NCI-H1417 treated with DMSO at 0.1 percent for 48 hours (cell line): Measurements from ENCODE around the gene SBF1.
"Not testable (repeated sequence)": the region's sequence is repeated elsewhere in the genome, so short reads cannot be mapped to it uniquely, and the experiment has no call there.

Experiments used
- DNase-seq: peaks from one replicate; lab custom pipeline; 2025; lab: John Stamatoyannopoulos, UW

The SBF1 gene

GRCh38 chr22:50445880-50446707 lies 28.7 kb downstream of the SBF1 start:
- DNase-seq = no peak

- no peak for DNase-seq
These were observed 29.6 kb downstream of the SBF1 start for GRCh38 chr22:50445071-50445879.

DNA sequence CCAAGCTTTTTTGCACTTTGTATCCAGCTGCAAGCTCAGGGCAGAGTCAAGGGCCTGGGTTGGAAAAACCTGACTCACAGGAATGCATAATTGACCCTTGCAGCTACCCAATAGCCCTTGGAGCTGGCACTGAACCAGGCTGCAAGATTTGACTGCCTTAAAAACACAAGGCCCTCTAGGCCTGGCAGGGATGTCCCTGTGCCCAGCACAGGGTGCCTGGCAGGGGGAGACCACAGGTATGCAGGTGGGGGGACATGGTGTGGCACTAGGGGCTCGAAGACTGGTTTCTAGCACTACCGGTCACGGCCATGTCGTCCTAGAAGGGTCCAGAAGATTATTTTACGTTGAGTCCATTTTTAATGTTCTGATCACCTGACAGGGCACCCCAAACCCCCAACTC lies 30.2 kb downstream of the SBF1 start:
- no peak for DNase-seq

- no peak for DNase-seq
These were observed 30.8 kb downstream of the SBF1 start for GRCh38 chr22:50443801-50444625.

DNA sequence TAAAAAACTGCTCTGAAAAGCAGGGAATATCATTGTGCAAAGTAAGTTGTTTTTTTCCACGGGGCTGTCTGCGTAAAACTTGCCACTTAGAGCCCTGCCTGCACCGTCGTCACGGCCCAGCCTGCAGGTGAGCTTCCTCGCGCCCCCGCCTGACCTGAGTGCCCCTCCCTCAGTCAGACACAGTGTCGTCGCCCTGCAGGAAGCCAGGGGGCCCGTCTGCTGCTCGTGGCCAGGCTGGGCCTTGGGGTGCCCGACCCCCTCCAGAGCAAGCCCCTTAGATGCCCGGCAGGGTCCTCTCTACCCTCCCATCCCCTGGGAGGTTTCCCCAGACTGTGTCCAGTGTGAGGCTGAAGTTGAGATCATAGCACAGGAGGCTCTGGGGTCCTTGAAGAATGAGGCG lies 31.6 kb downstream of the SBF1 start:
- no peak for DNase-seq

GRCh38 chr22:50441428-50441993 lies 33.3 kb downstream of the SBF1 start:
- DNase-seq = no peak

DNA sequence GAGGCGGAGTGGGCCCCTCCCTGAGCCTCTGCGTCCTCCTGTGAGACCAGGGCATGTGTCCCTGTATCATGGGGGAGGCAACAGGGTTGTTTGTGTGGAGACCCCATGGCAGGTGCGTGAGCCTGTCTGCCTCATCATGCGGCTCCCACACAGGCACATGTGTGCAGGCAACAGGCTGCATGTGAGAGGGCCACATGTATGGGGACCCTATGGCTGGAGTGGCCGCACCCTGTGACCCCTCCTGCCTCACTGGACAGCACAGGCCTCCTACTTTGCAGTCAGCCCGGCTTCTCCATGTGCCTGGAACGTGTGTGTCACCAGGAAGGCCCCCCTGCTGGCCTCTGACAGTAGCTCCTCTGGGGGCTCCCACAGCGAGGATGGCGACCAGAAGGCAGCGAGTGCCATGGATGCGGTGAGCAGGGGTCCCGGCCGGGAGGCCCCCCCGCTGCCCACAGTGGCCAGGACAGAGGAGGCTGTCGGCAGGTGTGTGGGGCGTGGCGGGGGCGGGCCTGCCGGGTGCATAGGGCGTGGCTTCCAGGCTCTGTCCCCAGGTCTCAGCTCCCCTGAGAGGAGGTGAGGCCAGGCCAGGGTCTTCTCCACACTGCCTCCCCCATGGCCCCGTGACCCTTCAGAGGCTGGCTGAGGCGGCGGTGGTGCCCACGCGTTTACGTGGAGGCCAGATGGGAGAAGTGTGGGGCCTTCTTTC lies 34.1 kb downstream of the SBF1 start:
- DNase-seq = no peak

- DNase-seq = no peak
These were observed 34.9 kb downstream of the SBF1 start for GRCh38 chr22:50439871-50440331.

- no peak for DNase-seq
These were observed 35.4 kb downstream of the SBF1 start for GRCh38 chr22:50439314-50439870.

DNA sequence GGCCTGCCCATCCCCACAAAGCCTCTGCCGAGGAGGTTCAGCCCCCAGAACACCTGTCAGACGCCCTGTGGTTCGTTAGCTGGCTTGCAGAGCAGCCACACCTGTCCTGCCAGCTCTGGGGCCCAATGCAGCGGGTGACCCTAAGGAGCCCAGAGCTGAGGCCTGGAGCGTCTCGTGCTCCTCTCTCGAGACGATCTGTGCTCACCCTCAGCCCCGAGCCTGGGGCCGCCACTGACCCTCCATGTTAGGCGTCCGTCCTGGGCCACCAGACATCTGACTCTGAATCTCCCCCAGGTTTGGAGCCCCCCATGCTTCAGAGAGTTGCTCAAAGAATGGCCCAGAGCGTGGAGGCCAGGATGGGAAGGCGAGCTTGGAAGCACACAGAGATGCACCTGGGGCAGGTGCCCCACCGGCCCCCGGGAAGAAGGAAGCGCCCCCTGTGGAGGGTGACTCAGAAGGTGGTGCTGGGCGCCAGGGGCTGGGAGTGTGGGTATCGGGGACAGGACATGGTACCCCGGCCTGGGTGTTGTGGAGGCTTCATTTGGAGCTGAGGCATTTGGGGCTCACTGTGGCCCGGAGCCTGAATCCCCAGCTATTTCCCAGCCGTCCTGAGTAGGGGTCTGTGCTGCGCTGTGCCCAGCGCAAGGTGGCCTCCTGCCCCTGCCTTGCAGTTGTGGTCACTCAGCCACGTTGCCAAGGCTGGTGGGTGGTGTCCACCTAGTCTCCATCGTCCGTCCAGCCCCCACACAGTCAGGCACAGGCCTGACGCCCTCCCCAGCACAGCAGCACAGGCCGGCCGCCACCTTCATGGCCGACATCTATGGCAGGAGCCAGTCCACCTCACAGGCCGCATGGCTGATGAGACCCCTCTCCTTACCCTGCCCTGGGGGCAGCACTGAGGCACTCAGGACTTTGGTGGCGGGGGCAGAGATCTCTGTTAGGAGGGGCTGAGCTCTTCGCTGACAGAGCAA lies 36.2 kb downstream of the SBF1 start:
- DNase-seq = no peak

DNA sequence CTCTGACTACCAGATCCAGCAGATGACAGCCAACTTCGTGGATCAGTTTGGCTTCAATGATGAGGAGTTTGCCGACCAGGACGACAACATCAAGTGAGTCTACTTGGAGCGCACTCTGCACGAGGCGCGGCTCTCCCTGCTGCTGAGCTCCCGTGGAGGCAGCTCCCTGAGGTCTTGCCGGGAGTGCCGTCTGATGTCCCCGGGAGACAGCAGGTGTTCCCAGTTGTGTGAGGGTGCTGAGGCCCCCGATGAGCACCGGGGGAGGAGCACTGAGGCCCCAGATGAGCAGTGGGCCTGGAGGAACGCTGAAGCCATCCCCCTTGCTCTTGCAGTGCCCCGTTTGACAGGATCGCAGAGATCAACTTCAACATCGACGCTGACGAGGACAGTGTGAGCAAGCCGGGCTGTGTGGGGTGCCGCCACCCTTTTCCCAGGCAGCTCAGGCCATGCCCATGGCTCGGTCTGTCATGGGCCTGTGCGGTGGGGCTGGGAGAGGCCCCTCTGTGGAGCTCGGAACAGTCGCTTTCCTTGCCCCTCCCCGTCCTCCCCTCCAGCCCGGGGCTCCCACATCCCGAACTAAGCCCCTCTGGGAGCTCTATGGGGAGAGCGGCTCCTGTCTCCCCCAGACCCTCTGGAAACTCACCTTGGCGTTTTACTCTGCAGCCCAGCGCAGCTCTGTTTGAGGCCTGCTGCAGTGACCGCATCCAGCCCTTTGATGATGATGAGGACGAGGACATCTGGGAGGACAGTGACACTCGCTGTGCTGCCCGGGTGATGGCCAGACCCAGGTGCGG lies 37.1 kb downstream of the SBF1 start:
- DNase-seq = no peak

- no peak for DNase-seq
These were observed 37.9 kb downstream of the SBF1 start for GRCh38 chr22:50436841-50437341.

- DNase-seq = no peak
These were observed 38.6 kb downstream of the SBF1 start for GRCh38 chr22:50436015-50436830.

GRCh38 chr22:50435291-50436014 lies 39.4 kb downstream of the SBF1 start:
- no peak for DNase-seq

DNA sequence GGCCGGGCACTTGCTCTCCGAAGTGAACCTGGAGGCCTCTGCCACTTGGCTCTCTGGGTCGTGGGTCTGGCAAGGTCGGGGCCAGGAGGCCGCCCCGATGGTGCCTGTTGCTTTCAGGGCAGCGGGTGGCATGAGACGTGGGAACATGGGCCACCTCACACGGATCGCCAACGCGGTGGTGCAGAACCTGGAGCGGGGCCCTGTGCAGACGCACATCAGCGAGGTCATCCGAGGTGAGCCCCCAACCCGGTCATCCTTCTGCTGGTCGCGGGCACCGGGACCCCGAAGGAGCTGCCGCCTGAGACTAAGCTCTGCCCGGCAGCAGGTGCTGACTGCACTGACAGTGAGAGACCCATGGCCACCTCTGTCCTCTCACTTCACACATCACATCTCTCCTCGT lies 40.0 kb downstream of the SBF1 start:
- no peak for DNase-seq

DNA sequence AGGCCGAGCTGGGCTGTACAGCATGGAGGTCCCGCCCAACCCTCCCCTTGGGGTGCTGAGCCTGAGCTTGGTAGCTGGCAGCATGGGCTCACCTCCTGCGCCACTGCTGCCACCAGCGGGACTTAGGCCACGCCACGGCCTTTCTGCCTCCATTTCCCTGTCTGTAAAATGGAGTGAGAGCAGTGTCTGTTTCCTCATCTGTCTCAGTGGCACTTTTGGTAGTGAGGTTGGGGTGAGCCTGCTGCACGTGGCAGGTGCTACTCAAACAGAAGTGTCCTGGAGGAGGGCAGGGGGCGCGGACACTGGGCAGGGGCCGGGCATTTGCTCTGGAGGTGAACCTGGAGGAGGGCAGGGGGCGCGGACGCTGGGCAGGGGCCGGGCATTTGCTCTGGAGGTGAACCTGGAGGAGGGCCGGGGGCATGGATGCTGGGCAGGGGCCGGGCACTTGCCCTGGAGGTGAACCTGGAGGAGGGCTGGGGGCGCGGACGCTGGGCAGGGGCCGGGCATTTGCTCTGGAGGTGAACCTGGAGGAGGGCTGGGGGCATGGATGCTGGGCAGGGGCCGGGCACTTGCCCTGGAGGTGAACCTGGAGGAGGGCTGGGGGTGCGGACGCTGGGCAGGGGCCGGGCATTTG lies 41.8 kb downstream of the SBF1 start:
- not testable (repeated sequence) for DNase-seq
